Ovary (tissue), 9 donors: ENCODE results near the gene NUDT16L1. TPM values are rescaled to one million over a fixed set of nuclear protein-coding genes. Genes with fewer than 3 reads are reported as not detected.

ENCODE experiments used
- DNase-seq, 5 donors: peaks; one replicate each; pipeline ENCODE4 v3.0.0-alpha.2; 2019 to 2020
- H3K27ac ChIP-seq, 2 donors: fragments of 200-600 bp; one replicate each; pipeline versions ENCODE4 v1.5.1 to v1.8.0; 2019 to 2022
- H3K27me3 ChIP-seq: fragments of 200-600 bp; one replicate; pipeline ENCODE4 v1.8.0; 2022
- H3K36me3 ChIP-seq: fragments of 200-600 bp; sonication (generic); one replicate; pipeline ENCODE4 v1.5.1; 2019
- H3K4me1 ChIP-seq: one replicate; pipeline ENCODE4 v1.8.1; 2013; ENCODE audit warnings: mild to moderate bottlenecking, moderate library complexity; ENCODE audit not compliant: insufficient read depth
- H3K4me3 ChIP-seq: fragments of 200-600 bp; sonication (generic); one replicate; pipeline ENCODE4 v1.5.1; 2017
- H3K9me3 ChIP-seq, 2 donors: fragments of 200-600 bp in 1 of 2; sonication (generic) in 1 of 2; one replicate each; pipeline versions ENCODE4 v1.5.1 to v1.8.1; 2013 to 2019; ENCODE audit warnings: mild to moderate bottlenecking in 1 of 2, moderate library complexity in 1 of 2
- EP300 ChIP-seq: sonication (generic); formaldehyde crosslinking; IDR thresholded peaks from one replicate; pipeline ENCODE4 v1.6.1; 2017; ENCODE audit warnings: antibody characterized with exemption
- POLR2A ChIP-seq: fragments of 450-650 bp; IDR thresholded peaks from one replicate; pipeline ENCODE4 v1.6.1; 2017; ENCODE audit warnings: antibody characterized with exemption, mild to moderate bottlenecking, moderate library complexity
- WGBS, 3 donors: extraction: QIAGEN DNeasy Blood & Tissue Kit in 1 of 3; methylation state at CpG; one replicate each; pipeline versions ENCODE4 v1.1.5 to v1.1.7; 2013 to 2017; 5-methylcytosine and 5-hydroxymethylcytosine counted together
- intact Hi-C, 4 donors: fragments of 100-400 bp; cut with DNase I; formaldehyde crosslinking; loops; one replicate each; pipeline versions ENCODE4 v1.11.0 to v1.15.1; 2022 to 2023
- polyA plus RNA-seq, 2 donors: library from polyadenylated mRNA; stranded (reverse); fragments of 200-250 nt in 1 of 2; fragments of 350-450 nt in 1 of 2; fragmentation: Illumina TruSeq in 1 of 2; extraction: RNeasy Lipid Tissue Mini Kit (QIAGEN cat#74804) in 1 of 2; gene quantifications; one replicate each; pipeline ENCODE4 v1.2.3, GENCODE V29; 2013 to 2014
- total RNA-seq, 7 donors: library from RNA; depleted of rRNA in 2 of 7; stranded (reverse); fragments of >200 nt in 2 of 7; fragmentation: NEBNext Ultra II Directional in 3 of 7; extraction: Animal tissue kit (Norgen Biotek cat#: 25700) in 3 of 7; gene quantifications; one replicate each; pipeline versions ENCODE4 v1.1.0 to v1.2.4, GENCODE V29; 2016 to 2023
- TF ChIP-seq, protein P1 (sequence below), 3 donors: fragments of 450-650 bp in 2 of 3; fragments of 200-600 bp in 1 of 3; IDR thresholded peaks; one replicate each; pipeline versions ENCODE4 v1.5.1 to v1.8.0; 2016 to 2022; ENCODE audit warnings: antibody characterized with exemption in 3 of 3, mild to moderate bottlenecking in 1 of 3
- donor health status: DM: no; HTN: no; CAD: no; lungs with moderate emphysema.
- donor health status: DM: no; HTN: no; CAD: no.
- donor health status: Bipolar disorder and iron deficiency.
- donor health status: DM: yes; HTN: yes; CAD: no.
- donor health status: DM: no; HTN: no; CAD: no.
- donor health status: DM: yes; HTN: yes; CAD: no.

NUDT16L1 gene
- total and polyA plus RNA-seq, 9 donors: 8.1 to 33.6 (median 28.0) TPM

DNA sequence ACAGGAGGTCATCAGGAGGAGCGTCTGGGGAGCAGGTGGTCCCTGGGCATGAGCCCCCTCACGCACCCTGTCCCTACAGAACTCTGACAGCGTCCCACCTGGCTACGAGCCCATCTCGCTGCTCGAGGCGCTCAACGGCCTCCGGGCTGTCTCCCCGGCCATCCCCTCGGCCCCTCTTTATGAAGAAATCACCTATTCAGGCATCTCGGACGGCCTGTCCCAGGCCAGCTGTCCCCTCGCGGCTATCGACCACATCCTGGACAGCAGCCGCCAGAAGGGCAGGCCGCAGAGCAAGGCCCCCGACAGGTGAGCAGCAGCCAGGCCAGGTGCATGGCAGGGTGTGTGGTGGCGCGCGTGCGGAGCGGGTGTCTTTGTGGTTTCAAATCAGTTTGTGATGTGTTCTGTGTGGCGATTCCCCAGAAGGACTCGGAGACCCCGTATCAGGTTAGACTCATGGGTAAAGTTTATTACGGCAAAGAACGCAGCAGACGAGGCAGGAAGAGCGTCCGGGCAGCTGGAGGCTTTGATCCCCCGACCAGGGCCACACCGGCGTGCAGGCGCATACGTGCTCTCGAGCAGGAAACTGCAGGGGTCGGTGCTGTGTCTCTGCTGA is 11.8 kb upstream of the NUDT16L1 start:
- TF ChIP-seq POLR2A (no peak), EP300 (no peak)
- TF ChIP-seq, protein P1, sequence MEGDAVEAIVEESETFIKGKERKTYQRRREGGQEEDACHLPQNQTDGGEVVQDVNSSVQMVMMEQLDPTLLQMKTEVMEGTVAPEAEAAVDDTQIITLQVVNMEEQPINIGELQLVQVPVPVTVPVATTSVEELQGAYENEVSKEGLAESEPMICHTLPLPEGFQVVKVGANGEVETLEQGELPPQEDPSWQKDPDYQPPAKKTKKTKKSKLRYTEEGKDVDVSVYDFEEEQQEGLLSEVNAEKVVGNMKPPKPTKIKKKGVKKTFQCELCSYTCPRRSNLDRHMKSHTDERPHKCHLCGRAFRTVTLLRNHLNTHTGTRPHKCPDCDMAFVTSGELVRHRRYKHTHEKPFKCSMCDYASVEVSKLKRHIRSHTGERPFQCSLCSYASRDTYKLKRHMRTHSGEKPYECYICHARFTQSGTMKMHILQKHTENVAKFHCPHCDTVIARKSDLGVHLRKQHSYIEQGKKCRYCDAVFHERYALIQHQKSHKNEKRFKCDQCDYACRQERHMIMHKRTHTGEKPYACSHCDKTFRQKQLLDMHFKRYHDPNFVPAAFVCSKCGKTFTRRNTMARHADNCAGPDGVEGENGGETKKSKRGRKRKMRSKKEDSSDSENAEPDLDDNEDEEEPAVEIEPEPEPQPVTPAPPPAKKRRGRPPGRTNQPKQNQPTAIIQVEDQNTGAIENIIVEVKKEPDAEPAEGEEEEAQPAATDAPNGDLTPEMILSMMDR (IDR thresholded peaks at IDR 0.05): no peak
- peak overlapping the region in 1 of 2 donors; percentile 75 for H3K27ac ChIP-seq
- no peaks in the 10 kb centered on the region for H3K27me3 ChIP-seq
- H3K9me3 ChIP-seq: no peaks in the 10 kb centered on the region
- peak in 3 of 5 donors; percentile 47 to 63 (median 47) for DNase-seq
- no peaks in the 10 kb centered on the region for H3K36me3 ChIP-seq
- H3K4me1 ChIP-seq: peaks cover 5% of the 10 kb centered on the region
- intact Hi-C loops: no loop called here
- no peak overlapping the region for H3K4me3 ChIP-seq
- WGBS, 3 donors: 89 to 91% (median 91%) methylated on average over 39 of the region's 39 CpGs

DNA sequence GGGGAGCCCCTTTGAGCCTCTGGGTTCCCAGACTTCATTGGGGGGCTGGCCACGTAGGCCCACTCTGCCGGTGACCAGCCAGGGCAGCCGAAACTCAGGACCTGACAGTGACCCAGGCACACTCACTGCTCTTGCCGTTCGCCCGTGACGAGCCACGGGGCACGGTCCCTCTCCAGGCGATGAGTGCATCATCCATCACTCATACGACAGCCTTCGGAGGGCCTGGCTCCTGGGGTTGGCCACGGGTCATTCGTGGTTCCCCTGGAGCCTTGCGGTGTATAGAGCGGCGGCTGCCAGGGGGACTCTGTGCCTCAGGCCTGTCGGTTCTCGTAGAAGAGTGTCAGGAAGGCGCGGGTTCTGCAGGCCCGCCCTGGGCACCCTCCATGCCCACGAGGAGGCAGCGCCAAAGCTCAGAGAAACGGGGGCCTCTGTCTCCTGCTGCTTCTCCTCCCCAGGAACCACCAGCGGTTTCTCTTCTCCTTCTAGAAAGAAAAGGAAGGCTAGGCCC is 11.2 kb upstream of the NUDT16L1 start:
- no peak overlapping the region for H3K27ac ChIP-seq
- no peak for TF ChIP-seq EP300
- no peak for TF ChIP-seq POLR2A
- TF ChIP-seq, protein P1 (IDR thresholded peaks at IDR 0.05): no peak

GRCh38 chr16:4682616-4683254 is 10.6 kb upstream of the NUDT16L1 start:
- H3K27ac ChIP-seq: peak overlapping the region; percentile 6 to 30
- no peak overlapping the region for H3K4me3 ChIP-seq
- 66 to 70% (median 67%) methylated on average over 36 of the region's 36 CpGs for WGBS, 3 donors
- TF ChIP-seq POLR2A: no peak
- TF ChIP-seq EP300: no peak
- TF ChIP-seq, protein P1 (IDR thresholded peaks at IDR 0.05): peak in 1 of 3 donors; percentile 20
- H3K27me3 ChIP-seq: no peaks in the 10 kb centered on the region
- no peaks in the 10 kb centered on the region for H3K9me3 ChIP-seq
- intact Hi-C loops: no loop called here
- H3K36me3 ChIP-seq: no peaks in the 10 kb centered on the region
- DNase-seq: peak in 3 of 5 donors; percentile 60 to 70 (median 69)
- peaks cover 4% of the 10 kb centered on the region for H3K4me1 ChIP-seq

More for the DNA sequence above, 11.2 kb upstream of the NUDT16L1 start:
- Histone ChIP-seq H3K9me3 (no peaks in the 10 kb centered on the region), H3K27me3 (no peaks in the 10 kb centered on the region), H3K4me1 (peaks cover 4% of the 10 kb centered on the region), H3K4me3 (no peak overlapping the region), H3K36me3 (no peaks in the 10 kb centered on the region)
- peak in 1 of 5 donors; percentile 37 for DNase-seq
- intact Hi-C loops: no loop called here
- 78 to 85% (median 81%) methylated on average over 23 to 26 of the region's 26 CpGs for WGBS, 3 donors

GRCh38 chr16:4683255-4684057 is 9.9 kb upstream of the NUDT16L1 start:
- H3K36me3 ChIP-seq: no peaks in the 10 kb centered on the region
- no peaks in the 10 kb centered on the region for H3K27me3 ChIP-seq
- peaks cover 4% of the 10 kb centered on the region for H3K4me1 ChIP-seq
- H3K4me3 ChIP-seq: no peak overlapping the region
- intact Hi-C loops: no loop called here
- no peaks in the 10 kb centered on the region for H3K9me3 ChIP-seq
- TF ChIP-seq POLR2A (no peak), EP300 (no peak)
- TF ChIP-seq, protein P1 (IDR thresholded peaks at IDR 0.05): no peak
- peak in 1 of 5 donors; percentile 43 for DNase-seq
- WGBS, 3 donors: 74 to 76% (median 76%) methylated on average over 16 to 17 of the region's 17 CpGs
- H3K27ac ChIP-seq: no peak overlapping the region
